ENCODE data around the gene MRPL58. TPM values are rescaled to one million over a fixed set of nuclear protein-coding genes. Genes with fewer than 3 reads are reported as not detected.
"Not testable (repeated sequence)": the region's sequence is repeated elsewhere in the genome, so short reads cannot be mapped to it uniquely, and the experiment has no call there.

MRPL58 gene
- total RNA-seq, 1 donor from 2014 or later: 25.8 TPM

GRCh38 chr17:75011401-75012095 is 922 bp upstream of the MRPL58 start:
- ATAC-seq (peak; percentile 84), DNase-seq (ENCODE audit: low spot score) (peak; percentile 74)

GRCh38 chr17:75012096-75012345 is 449 bp upstream of the MRPL58 start:
- DNase-seq (ENCODE audit: low spot score): no peak
- no peak for ATAC-seq

DNA sequence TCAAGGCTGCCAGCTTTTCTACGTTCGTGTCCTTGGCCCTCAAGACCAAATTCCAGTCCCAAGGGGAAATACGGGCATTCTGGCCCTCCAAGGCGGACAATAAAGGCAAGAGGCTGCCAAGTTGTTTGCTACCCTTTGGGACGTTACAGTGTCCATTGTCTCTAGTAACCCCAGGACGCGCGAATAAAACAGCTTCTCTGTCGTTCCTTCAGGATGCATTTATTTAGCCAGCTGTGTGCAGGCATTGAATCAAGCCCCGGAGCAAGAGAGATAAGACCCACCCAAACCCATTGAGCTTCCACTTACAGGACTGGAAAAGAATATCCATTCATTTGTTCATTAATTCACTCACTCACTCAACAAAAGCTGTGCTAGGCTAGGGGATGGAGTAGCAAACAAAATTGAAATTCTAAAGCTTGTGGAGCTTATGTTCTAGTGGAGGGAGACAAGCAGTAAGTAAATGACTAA is 656 bp downstream of the MRPL58 start:
- ATAC-seq (no peak), DNase-seq (ENCODE audit: low spot score) (no peak)

GRCh38 chr17:75019146-75019545 is 6.7 kb downstream of the MRPL58 start:
- DNase-seq (ENCODE audit: low spot score) (no peak), ATAC-seq (no peak)

DNA sequence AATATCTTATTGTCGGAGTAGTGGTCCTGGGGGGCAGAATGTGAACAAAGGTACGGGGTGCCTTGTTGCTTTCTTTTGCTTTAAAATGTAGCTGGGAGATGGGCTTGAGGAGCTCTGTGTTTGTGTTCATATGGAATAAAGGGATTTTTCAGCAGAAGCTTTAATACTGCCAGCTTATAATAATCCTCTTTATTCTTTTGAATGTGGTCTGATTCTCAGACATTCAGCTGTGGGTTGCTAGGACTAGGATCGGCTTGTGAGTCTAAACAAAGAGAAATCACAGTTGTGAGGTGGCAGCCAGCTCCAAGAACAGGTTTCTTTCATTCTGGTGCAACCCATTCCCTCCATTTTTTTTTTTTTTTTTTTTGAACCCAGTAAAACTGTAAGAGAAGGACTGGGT is 7.2 kb downstream of the MRPL58 start:
- no peak for ATAC-seq
- no peak for DNase-seq (ENCODE audit: low spot score)

DNA sequence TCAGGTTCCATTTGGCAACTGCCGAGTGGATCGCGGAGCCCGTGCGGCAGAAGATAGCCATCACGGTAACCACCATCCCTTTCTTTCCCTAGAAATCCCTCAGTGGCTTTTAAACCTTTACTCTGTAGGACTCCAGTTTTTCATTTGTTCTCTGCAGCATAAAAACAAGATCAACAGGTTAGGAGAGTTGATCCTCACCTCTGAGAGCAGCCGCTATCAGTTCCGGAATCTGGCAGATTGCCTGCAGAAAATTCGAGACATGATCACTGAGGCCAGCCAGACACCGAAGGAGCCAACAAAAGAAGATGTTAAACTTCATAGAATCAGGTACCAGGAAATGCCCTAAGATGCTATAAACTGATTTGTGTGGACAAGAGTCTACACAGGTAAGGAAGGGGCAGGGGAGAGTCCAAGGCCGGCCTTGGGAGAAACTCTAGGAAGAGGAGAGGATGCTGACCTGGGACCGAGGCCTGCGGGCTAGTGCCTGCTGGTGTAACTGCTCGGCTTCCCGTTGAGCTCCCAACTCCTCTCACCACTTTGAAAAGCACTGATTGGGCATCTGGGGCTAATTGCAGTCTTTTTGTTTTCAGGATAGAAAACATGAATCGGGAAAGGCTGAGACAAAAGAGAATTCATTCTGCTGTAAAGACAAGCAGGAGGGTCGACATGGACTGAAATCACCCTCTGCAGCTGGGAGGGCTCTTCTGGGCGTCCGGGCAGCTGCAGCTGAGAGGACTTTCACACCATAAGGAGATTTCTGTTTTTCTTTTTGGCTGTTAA is 8.1 kb downstream of the MRPL58 start:
- no peak for DNase-seq (ENCODE audit: low spot score)
- no peak for ATAC-seq

GRCh38 chr17:75024686-75025397 is 12.4 kb downstream of the MRPL58 start:
- DNase-seq (ENCODE audit: low spot score) (no peak), ATAC-seq (no peak)

DNA sequence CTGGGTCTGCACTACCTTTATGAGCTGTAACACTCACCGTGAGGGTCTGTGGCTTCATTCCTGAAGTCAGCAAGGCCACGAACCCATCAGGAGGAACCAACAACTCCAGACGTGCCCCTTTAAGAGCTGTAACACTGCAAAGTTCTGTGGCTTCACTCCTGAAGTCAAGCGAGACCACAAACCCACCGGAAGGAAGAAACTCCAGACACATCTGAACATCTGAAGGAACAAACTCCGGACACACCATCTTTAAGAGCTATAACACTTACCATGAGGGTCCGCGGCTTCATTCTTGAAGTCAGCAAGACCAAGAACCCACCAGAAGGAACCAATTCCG is 12.9 kb downstream of the MRPL58 start:
- not testable (repeated sequence) for ATAC-seq; DNase-seq (ENCODE audit: low spot score)

DNA sequence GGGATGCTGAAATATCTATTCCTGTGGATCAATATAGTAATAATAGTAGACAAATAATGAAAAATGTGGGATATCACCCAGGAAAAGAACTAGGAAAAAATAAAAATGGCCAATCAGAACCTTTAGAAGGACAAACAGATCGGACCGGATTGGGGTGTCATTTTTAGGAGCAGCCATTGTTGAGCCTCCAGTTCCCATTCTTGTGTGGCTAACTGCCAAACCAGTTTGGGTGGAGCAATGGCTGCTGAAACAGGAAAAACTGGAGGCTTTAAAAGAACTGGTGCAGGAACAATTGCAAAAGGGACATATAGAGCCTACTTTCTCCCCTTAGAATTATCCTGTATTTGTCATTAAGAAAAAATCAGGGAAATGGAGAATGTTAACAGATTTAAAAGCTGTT is 14.2 kb downstream of the MRPL58 start:
- DNase-seq (ENCODE audit: low spot score); ATAC-seq: not testable (repeated sequence)

GRCh38 chr17:75030161-75030560 is 17.7 kb downstream of the MRPL58 start:
- ATAC-seq (no peak), DNase-seq (ENCODE audit: low spot score) (no peak)

GRCh38 chr17:75031972-75032719 is 19.7 kb downstream of the MRPL58 start:
- ATAC-seq: no peak
- DNase-seq (ENCODE audit: low spot score): peak; percentile 52

GRCh38 chr17:75032720-75033280 is 20.3 kb downstream of the MRPL58 start:
- ATAC-seq (no peak), DNase-seq (ENCODE audit: low spot score) (no peak)

- ATAC-seq (peak; percentile 63), DNase-seq (ENCODE audit: low spot score) (peak; percentile 93)
These were observed 21.1 kb downstream of the MRPL58 start for GRCh38 chr17:75033346-75034235.

GRCh38 chr17:75034236-75034908 is 21.9 kb downstream of the MRPL58 start:
- DNase-seq (ENCODE audit: low spot score) (peak; percentile 89), ATAC-seq (peak; percentile 73)

DNA sequence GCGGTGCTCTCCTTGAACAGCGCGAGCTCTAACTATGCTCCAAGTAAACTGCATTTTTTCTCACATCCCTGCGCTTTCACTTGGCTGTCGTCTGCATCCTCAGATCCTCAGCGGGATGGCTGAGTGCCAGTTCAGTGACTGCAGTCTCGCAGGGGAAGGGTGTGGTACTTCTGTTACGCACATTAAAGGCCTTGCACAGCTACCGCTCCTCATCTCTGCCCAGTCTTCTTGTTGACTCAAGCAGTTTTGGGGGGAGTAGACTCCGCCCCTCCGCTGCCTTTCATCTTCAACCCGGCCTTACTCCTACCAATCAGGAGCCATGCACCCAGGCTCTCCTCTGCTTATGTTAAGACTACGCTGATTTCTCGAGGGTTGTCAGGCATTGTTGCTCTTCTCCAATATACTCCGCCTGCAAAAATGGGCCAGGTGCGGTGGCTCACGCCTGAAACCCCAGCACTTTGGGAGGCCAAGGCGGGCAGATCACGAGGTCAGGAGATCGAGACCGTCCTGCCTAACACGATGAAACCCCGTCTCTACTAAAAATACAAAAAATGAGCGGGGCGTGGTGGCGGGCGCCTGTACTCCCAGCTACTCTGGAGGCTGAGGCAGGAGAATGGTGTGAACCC is 24.3 kb downstream of the MRPL58 start:
- DNase-seq (ENCODE audit: low spot score) (peak; percentile 74), ATAC-seq (peak; percentile 2)

- ATAC-seq: no peak
- no peak for DNase-seq (ENCODE audit: low spot score)
These were observed 26.8 kb downstream of the MRPL58 start for GRCh38 chr17:75039238-75039637.

DNA sequence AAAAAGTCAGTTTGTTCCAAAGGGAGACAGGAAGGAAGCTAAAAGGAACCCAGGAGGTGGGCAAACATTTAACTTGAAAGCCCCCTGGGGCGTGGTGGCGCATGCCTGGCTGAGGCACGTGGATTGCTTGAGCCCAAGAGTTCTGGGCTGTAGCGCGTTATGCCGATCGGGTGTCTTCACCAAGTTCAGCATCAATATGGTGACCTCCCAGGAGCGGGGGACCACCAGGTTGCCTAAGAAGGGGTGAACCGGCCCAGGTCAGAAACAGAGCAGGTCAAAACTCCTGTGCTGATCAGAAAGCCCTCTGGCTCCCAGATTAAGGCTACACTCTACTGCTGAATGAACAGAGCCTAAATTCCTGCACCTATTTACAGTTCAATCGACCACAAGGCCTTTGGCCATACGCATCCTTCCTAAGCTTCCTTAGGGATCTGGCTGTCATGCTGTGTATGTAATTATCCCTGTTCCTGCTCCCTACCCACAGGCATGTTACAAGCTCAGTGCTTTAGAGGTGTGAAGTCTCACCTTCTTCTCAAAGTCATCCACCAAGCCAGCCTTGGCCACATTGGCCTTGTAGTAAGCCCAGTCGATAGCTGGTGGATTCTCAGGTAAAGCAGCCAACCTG is 29.3 kb downstream of the MRPL58 start:
- DNase-seq (ENCODE audit: low spot score): no peak
- no peak for ATAC-seq

DNA sequence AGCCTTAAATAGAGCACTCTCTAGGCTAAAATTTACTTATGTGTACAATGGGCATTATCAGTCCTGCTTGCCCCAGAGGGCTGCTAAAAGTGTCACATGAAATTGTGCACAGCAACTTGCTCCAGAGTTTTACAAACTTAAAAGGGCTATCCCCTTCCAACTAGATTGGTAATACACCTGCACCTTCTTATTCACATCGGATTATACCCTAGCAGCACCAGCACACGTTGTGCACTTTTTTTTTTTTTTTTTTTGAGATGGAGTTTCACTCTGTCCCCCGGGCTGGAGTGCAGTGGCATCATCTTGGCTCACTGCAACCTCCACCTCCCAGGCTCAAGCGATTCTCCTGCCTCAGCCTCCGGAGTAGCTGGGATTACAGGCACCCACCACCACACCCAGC is 31.3 kb downstream of the MRPL58 start:
- not testable (repeated sequence) for ATAC-seq; DNase-seq (ENCODE audit: low spot score)

All from left lobe of liver (tissue), 2 donors.